ENCODE data around the gene FNDC3A. TPM values are rescaled to one million over a fixed set of nuclear protein-coding genes. Genes with fewer than 3 reads are reported as not detected.

FNDC3A gene
- total and polyA plus RNA-seq, 12 donors = 11.3 to 30.3 (median 23.1) TPM

- Histone ChIP-seq H3K27ac (no peak overlapping the region), H3K9me3 (peaks cover 0 to 6% (median 0%) of the 10 kb centered on the region in 11 donors), H3K36me3 (peaks cover 0 to 8% (median 0%) of the 10 kb centered on the region in 9 donors), H3K4me1 (peaks cover 3 to 22% (median 18%) of the 10 kb centered on the region in 9 donors), H3K27me3 (no peaks in the 10 kb centered on the region), H3K4me3 (no peak overlapping the region)
- DNase-seq (no peak), ATAC-seq (no peak)
- intact Hi-C loops (cut with DNase I) = loop anchor here in 1 of 10 donors (5.0 kb wide), 1 partner anchor 37 kb away; no protein-coding TSS in a partner anchor
- TF ChIP-seq CTCF (IDR thresholded peaks at IDR 0.05) = no peak
Observed at GRCh38 chr13:49245101-49245500, 269.4 kb downstream of the FNDC3A start.

GRCh38 chr13:49246850-49247642 is 271.3 kb downstream of the FNDC3A start:
- peak overlapping the region; percentile 70 to 95 (median 89) for H3K27ac ChIP-seq
- intact Hi-C loops (cut with DNase I) = loop anchor here in 1 of 10 donors (5.0 kb wide), 1 partner anchor 35 kb away; no protein-coding TSS in a partner anchor
- ATAC-seq (peak; percentile 53 to 85 (median 78)), DNase-seq (no peak)
- peaks cover 4 to 27% (median 18%) of the 10 kb centered on the region in 9 donors for H3K4me1 ChIP-seq
- WGBS, 2 donors = 25% methylated on average over 4 of the region's 4 CpGs
- peaks cover 0 to 6% (median 0%) of the 10 kb centered on the region in 11 donors for H3K9me3 ChIP-seq
- H3K36me3 ChIP-seq = peaks cover 0 to 25% (median 0%) of the 10 kb centered on the region in 9 donors
- no peak for TF ChIP-seq CTCF (IDR thresholded peaks at IDR 0.05)
- H3K27me3 ChIP-seq = no peaks in the 10 kb centered on the region
- H3K4me3 ChIP-seq = peak overlapping the region; percentile 53 to 93 (median 87)

GRCh38 chr13:49247643-49248621 is 272.2 kb downstream of the FNDC3A start, which contains the start of gene CDADC1:
Gene CDADC1, plus strand, starts transcription at chr13:49247925. Its CDS starts 113 bp downstream, at chr13:49248038.
- WGBS, 2 donors = 0% methylated on average over 56 of the region's 56 CpGs
- Histone ChIP-seq H3K27me3 (no peaks in the 10 kb centered on the region), H3K4me1 (peaks cover 4 to 34% (median 18%) of the 10 kb centered on the region in 9 donors), H3K4me3 (peak within 1 kb of the TSS; percentile 53 to 93 (median 87)), H3K27ac (peak within 1 kb of the TSS; percentile 70 to 95 (median 89)), H3K36me3 (peaks cover 0 to 32% (median 0%) of the 10 kb centered on the region in 9 donors), H3K9me3 (no peaks in the 10 kb centered on the region)
- intact Hi-C loops (cut with DNase I) = loop anchor here in 1 of 10 donors (5.0 kb wide), 1 partner anchor 34 kb away; no protein-coding TSS in a partner anchor
- TF ChIP-seq CTCF (IDR thresholded peaks at IDR 0.05) = peak in 3 of 9 donors; percentile 3 to 16 (median 9)
- peak; percentile 98 to 100 (median 99) for ATAC-seq
- peak; percentile 98 to 99 for DNase-seq
